Activated CD4-positive, alpha-beta T cell treated with anti-CD3 and anti-CD28 coated beads for 36 hours (primary cell): ENCODE measurements around the gene AGL. TPM values are rescaled to one million over a fixed set of nuclear protein-coding genes. Genes with fewer than 3 reads are reported as not detected.
"Not testable (repeated sequence)": the region's sequence is repeated elsewhere in the genome, so short reads cannot be mapped to it uniquely, and the experiment has no call there.

Experiments
- ATAC-seq: fragments of 200-7000 bp; cut with Tn5 transposase; one replicate; pipeline ENCODE4 v1.10.0; 2021; ENCODE audit warnings: mild to moderate bottlenecking, moderate library complexity
- CTCF ChIA-PET: fragments of 350-600 bp; sonication (Branson Sonifier 250); formaldehyde crosslinking; loops from one replicate; lab custom pipeline; 2021; ENCODE audit warnings: antibody characterized with exemption; lab: Charles Lee
- POLR2A ChIA-PET: fragments of 350-600 bp; sonication (Branson Sonifier 250); formaldehyde crosslinking; loops from one replicate; lab custom pipeline; 2021; ENCODE audit warnings: antibody characterized with exemption, inconsistent platforms; lab: Charles Lee
- DNase-seq: peaks from one replicate; pipeline ENCODE4 v3.0.0-alpha.2; 2020
- H3K27ac Mint-ChIP-seq: one replicate; pipeline ENCODE4 v1.8.0; 2021; ENCODE audit warnings: mixed read lengths
- H3K27me3 Mint-ChIP-seq: one replicate; pipeline ENCODE4 v1.8.0; 2021; ENCODE audit warnings: mixed read lengths
- H3K36me3 Mint-ChIP-seq: one replicate; pipeline ENCODE4 v1.8.0; 2021; ENCODE audit warnings: low read depth, mixed read lengths
- H3K4me1 Mint-ChIP-seq: one replicate; pipeline ENCODE4 v1.8.0; 2021; ENCODE audit warnings: mixed read lengths
- H3K4me3 Mint-ChIP-seq: one replicate; pipeline ENCODE4 v1.8.0; 2021; ENCODE audit warnings: mild to moderate bottlenecking, moderate library complexity, mixed read lengths
- H3K9me3 Mint-ChIP-seq: one replicate; pipeline ENCODE4 v1.8.0; 2021; ENCODE audit warnings: low read depth, mixed read lengths
- intact Hi-C, 2 experiments: fragments of 100-400 bp; cut with DNase I in 1 of 2; cut with micrococcal nuclease in 1 of 2; formaldehyde crosslinking; loops; one replicate each; pipeline versions ENCODE4 v1.14.2 to v1.15.1; 2022 to 2024; cut with DNase I, micrococcal nuclease
- total RNA-seq, 2 experiments: library from RNA; stranded (reverse); gene quantifications; one replicate each; pipeline ENCODE4 v1.2.3, GENCODE V29; 2021

AGL gene
- total RNA-seq, 2 experiments from 2014 or later: 14.6 to 18.3 TPM

DNA sequence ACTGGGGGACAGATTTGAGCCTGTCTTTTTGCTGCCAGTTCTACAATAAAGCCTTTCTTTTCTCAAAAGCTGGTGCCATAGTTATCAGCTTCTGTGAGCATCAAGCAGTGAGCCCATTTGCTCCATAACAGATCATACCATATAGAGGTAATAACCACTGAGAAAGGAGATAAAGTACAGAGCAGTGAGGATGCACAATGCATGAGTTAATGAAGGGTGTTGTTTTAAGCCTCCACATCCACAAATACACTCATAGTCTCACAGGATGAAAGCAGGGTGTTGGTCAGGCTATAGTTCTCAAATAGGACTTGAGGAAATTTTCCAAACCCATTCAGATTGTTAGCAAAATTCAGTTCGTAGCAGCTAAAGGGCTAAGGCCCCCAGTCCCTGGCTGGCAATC lies 94.0 kb downstream of the AGL start:
- intact Hi-C loops: no loop called here
- ChIA-PET POLR2A (no interaction called here), CTCF (no interaction called here)
- H3K4me1 Mint-ChIP-seq: no peaks in the 10 kb centered on the region
- H3K9me3 Mint-ChIP-seq: no peaks in the 10 kb centered on the region
- no peaks in the 10 kb centered on the region for H3K27me3 Mint-ChIP-seq
- H3K4me3 Mint-ChIP-seq: no peak overlapping the region
- H3K36me3 Mint-ChIP-seq: no peaks in the 10 kb centered on the region
- no peak overlapping the region for H3K27ac Mint-ChIP-seq
- no peak for DNase-seq
- no peak for ATAC-seq

DNA sequence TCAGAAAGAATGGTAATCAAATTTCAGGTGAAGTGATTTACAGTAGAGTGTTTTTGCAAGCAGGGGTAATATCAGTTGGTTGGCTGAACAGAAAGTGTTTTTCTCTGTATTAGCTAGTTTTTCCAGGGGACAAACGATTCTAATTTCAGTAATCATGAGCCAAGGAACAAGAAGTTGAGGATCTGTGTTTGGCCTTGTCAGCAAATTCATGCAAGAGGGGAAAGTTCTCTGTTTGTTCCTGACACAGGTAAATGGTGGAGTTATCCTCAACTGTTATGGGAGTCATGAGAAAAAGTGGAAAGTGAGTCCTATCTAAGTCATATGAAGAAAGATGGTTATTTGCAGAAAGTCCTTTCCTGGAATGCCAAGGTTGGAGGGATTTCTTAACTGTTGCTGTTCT lies 95.0 kb downstream of the AGL start:
- no peaks in the 10 kb centered on the region for H3K9me3 Mint-ChIP-seq
- H3K4me1 Mint-ChIP-seq: no peaks in the 10 kb centered on the region
- no peak overlapping the region for H3K27ac Mint-ChIP-seq
- no peaks in the 10 kb centered on the region for H3K36me3 Mint-ChIP-seq
- ATAC-seq: no peak
- no peaks in the 10 kb centered on the region for H3K27me3 Mint-ChIP-seq
- ChIA-PET POLR2A (no interaction called here), CTCF (interaction anchor here (0.8 kb wide), 1 partner anchor 25 kb away, joined by 3 read pairs; no protein-coding TSS in a partner anchor)
- intact Hi-C loops: no loop called here
- H3K4me3 Mint-ChIP-seq: no peak overlapping the region
- no peak for DNase-seq

DNA sequence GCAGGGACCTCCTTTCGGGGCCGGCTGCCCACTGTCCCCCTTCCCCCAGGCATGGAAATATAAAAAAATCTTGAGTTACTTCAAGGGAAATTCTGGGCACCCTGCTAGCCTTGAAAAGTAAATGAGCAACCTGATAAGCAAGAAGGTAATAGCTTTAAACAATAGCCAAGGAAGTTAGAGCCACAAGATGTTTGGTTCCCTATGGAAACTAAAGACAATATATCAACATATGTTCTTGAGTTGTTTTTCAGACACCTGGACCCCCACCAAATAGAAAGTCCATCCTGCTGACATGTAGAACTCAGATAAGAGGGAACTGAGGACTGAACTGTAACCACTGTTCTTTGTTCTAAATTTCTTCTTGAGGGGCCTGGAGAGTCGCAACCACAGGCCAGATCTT lies 100.3 kb downstream of the AGL start:
- Mint-ChIP-seq H3K27me3 (no peaks in the 10 kb centered on the region), H3K9me3 (no peaks in the 10 kb centered on the region), H3K27ac (no peak overlapping the region), H3K36me3 (no peaks in the 10 kb centered on the region), H3K4me1 (no peaks in the 10 kb centered on the region), H3K4me3 (no peak overlapping the region)
- ATAC-seq (no peak), DNase-seq (no peak)
- intact Hi-C loops: no loop called here
- ChIA-PET CTCF (no interaction called here), POLR2A (no interaction called here)

DNA sequence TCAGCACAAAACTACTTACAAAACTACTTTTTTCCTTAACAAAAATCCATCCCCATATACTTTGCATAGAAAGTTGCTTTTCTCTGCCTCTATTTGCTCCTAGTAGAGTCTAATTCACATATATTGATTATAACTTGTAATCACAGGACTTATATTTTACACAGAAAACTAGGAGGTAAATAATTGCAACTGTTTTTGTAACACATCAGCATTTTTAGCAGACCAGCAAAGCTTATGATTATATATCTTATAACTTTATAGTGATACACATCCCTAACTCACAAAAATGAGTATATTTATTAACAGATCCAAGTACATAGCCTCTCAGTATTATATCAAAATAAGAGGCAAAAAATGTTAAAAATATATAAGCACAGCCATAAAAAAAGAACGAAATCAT lies 102.4 kb downstream of the AGL start:
- H3K27me3 Mint-ChIP-seq: no peaks in the 10 kb centered on the region
- ChIA-PET CTCF (interaction anchor here (0.7 kb wide), 1 partner anchor 13 kb away, joined by 3 read pairs; no protein-coding TSS in a partner anchor), POLR2A (no interaction called here)
- no peaks in the 10 kb centered on the region for H3K36me3 Mint-ChIP-seq
- no peak overlapping the region for H3K4me3 Mint-ChIP-seq
- H3K9me3 Mint-ChIP-seq: no peaks in the 10 kb centered on the region
- H3K4me1 Mint-ChIP-seq: no peaks in the 10 kb centered on the region
- no peak overlapping the region for H3K27ac Mint-ChIP-seq
- intact Hi-C loops: no loop called here
- ATAC-seq (no peak), DNase-seq (no peak)

DNA sequence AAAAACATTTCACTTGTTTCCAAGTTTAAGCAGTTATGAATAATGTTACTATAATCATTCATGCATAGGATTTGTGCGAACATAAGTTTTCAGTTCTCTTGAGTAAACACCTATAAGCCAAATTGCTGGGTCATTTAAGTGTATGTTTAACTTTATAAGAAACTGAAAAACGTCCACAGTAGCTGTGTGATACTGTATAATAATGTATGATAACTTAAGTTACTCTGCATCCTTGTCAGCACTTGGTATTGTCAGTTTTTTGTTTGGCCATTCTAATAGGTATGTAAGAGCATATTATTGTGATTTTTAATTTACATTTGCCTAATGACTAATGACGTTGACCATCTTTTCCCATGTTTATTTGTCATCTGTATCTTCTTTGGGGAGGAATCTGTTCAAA lies 105.2 kb downstream of the AGL start:
- no peaks in the 10 kb centered on the region for H3K4me1 Mint-ChIP-seq
- H3K27me3 Mint-ChIP-seq: no peaks in the 10 kb centered on the region
- intact Hi-C loops: no loop called here
- CTCF ChIA-PET: no interaction called here
- no peak overlapping the region for H3K27ac Mint-ChIP-seq
- no peak for ATAC-seq
- H3K4me3 Mint-ChIP-seq: no peak overlapping the region
- H3K36me3 Mint-ChIP-seq: no peaks in the 10 kb centered on the region
- POLR2A ChIA-PET: no interaction called here
- H3K9me3 Mint-ChIP-seq: no peaks in the 10 kb centered on the region
- DNase-seq: no peak

DNA sequence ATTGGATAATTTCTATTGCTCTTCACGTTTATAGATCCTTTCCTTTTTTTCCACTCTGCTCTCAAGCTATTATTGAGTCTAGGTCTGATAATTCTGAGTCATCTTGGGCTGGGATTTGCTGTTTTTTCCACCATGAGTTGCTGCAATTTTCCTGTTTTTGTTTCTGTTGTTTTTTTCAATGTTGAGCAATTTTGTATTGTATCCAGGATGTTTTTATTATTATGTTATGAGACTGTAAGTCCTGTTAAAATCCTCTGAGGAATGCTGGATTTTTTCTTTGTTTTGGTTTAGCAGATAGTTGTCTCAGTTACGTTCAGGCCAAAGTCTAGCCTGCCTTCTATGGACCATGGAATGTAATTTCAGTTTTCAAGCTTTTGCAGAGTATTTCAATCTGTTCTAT lies 106.6 kb downstream of the AGL start:
- ATAC-seq (no peak), DNase-seq (no peak)
- Mint-ChIP-seq H3K36me3 (no peaks in the 10 kb centered on the region), H3K27ac (no peak overlapping the region), H3K4me1 (no peaks in the 10 kb centered on the region), H3K27me3 (no peaks in the 10 kb centered on the region), H3K9me3 (no peaks in the 10 kb centered on the region), H3K4me3 (no peak overlapping the region)
- POLR2A ChIA-PET: no interaction called here
- intact Hi-C loops: no loop called here
- CTCF ChIA-PET: interaction anchor here (0.5 kb wide), 1 partner anchor 74 kb away, joined by 3 read pairs; no protein-coding TSS in a partner anchor

DNA sequence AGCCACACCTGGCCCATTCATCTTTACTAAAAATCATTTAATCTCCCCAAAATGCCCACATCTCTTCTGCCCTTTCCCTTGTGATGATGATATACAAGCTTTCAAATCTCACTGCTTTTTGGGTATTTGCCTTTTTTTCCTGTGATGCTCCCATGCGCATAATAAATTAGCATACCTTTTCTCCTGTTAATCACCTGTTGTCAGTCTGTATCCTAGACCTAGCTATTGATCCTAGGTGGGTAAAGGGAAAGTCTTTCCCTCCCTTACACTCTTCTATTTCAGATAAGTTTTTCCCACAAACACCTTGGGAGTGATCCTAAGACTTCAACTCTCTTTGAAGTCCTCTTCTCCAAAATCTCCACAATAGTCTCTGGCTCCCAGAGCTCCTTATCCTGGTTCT lies 107.7 kb downstream of the AGL start:
- POLR2A ChIA-PET: no interaction called here
- H3K4me1 Mint-ChIP-seq: peaks cover under 1% of the 10 kb centered on the region
- no peak overlapping the region for H3K4me3 Mint-ChIP-seq
- H3K36me3 Mint-ChIP-seq: no peaks in the 10 kb centered on the region
- no peak overlapping the region for H3K27ac Mint-ChIP-seq
- no peak for ATAC-seq
- intact Hi-C loops: no loop called here
- CTCF ChIA-PET: interaction anchor here (1.2 kb wide), 1 partner anchor 9 kb away, joined by 3 read pairs; no protein-coding TSS in a partner anchor
- DNase-seq: no peak
- H3K27me3 Mint-ChIP-seq: no peaks in the 10 kb centered on the region
- H3K9me3 Mint-ChIP-seq: no peaks in the 10 kb centered on the region

DNA sequence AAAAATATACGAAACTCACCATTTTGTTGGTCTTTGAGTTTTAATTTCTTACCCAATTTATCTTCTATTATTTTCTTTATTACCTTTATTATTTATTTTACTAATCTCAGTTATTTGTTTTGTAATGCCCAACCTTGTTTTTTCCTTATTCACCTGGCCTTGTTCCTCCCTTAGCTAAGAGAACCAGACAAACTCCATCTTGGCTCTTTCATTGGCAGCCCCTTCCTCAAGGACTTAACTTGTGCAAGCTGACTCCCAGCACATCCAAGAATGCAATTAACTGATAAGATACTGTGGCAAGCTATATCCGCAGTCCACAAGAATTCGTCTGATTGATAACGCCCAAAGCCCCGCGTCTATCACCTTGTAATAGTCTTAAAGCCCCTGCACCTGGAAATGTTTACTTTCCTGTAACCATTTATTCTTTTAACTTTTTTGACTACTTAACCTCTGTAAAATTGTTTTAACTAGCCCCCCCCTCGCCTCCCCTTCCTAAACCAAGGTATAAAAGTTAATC lies 109.1 kb downstream of the AGL start:
- H3K36me3 Mint-ChIP-seq, POLR2A ChIA-PET, H3K4me3 Mint-ChIP-seq, ATAC-seq, H3K9me3 Mint-ChIP-seq, H3K4me1 Mint-ChIP-seq, H3K27me3 Mint-ChIP-seq, intact Hi-C loops, H3K27ac Mint-ChIP-seq, DNase-seq: not testable (repeated sequence)
- CTCF ChIA-PET: interaction anchor here (0.6 kb wide), 1 partner anchor 187 kb away, joined by 4 read pairs; no protein-coding TSS in a partner anchor

DNA sequence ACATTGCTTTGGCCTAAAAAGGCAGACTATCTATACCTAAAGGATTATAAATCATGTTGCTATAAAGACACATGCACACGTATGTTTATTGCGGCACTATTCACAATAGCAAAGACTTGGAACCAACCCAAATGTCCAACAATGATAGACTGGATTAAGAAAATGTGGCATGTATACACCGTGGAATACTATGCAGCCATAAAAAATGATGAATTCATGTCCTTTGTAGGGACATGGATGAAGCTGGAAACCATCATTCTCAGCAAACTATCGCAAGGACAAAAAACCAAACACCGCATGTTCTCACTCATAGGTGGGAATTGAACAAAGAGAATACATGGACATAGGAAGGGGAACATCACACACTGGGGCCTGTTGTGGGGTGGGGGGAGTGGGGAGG lies 110.1 kb downstream of the AGL start:
- DNase-seq, H3K9me3 Mint-ChIP-seq, H3K4me3 Mint-ChIP-seq, POLR2A ChIA-PET, H3K27me3 Mint-ChIP-seq, CTCF ChIA-PET, H3K27ac Mint-ChIP-seq, H3K36me3 Mint-ChIP-seq, intact Hi-C loops, ATAC-seq, H3K4me1 Mint-ChIP-seq: not testable (repeated sequence)

DNA sequence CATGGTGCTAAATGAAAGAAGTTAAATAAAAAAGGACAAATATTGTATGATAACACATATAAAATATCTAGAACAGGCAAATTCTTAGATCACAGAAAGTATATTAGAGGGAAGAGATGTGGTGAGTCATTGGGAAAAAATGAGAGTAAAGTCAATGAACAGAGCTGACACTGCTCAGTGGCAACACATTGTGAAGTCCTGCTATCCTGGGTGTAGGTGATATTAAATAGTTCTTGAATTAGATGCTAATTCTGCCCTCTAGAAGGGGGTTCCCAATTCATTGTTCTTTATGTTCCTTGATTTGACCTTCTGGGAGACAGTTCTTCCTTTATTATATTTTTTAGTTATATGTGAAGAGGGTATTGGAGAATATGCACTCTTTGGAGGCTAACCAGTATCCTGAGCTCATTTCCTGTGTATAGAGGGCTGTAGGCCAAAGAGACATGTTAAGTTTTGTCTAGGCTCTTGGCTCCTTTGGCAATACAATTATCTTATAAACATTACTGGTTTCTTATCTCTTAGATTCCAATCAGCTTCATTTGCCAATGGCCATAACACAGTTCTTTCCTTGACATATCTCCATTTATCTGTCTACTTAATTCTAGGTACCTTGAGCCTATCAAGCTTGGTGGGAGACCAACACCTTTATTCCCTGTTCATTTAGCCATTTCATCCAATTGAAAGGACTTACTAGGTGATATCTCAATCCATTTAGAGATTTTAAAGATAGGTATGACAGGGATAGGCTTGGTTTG lies 113.1 kb downstream of the AGL start:
- ChIA-PET POLR2A (no interaction called here), CTCF (no interaction called here)
- H3K4me3 Mint-ChIP-seq: no peak overlapping the region
- peaks cover 2% of the 10 kb centered on the region for H3K4me1 Mint-ChIP-seq
- H3K36me3 Mint-ChIP-seq: no peaks in the 10 kb centered on the region
- no peak overlapping the region for H3K27ac Mint-ChIP-seq
- ATAC-seq: no peak
- no peaks in the 10 kb centered on the region for H3K27me3 Mint-ChIP-seq
- no peaks in the 10 kb centered on the region for H3K9me3 Mint-ChIP-seq
- no peak for DNase-seq
- intact Hi-C loops: no loop called here

DNA sequence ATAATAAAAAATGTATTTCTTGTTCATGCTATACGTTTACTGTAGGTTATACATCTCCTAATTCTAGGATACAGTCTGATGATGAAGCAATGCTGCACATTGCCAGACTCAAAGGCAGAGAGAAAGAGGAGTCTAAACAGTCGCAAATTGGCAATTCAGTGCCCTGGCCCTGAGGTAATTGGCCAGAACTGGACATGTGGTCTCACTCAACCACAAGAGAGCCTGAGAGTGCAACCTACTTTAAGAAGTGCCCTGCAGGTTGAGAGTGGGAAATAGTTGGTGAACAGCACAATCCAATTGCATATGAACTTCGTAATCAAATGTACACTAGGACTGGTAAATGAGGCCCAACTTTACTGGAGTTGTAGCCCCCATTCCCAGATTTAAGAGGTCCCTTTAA lies 114.6 kb downstream of the AGL start:
- ChIA-PET POLR2A (no interaction called here), CTCF (no interaction called here)
- Mint-ChIP-seq H3K9me3 (no peaks in the 10 kb centered on the region), H3K36me3 (no peaks in the 10 kb centered on the region), H3K27ac (no peak overlapping the region), H3K4me3 (no peak overlapping the region), H3K4me1 (peaks cover 6% of the 10 kb centered on the region), H3K27me3 (no peaks in the 10 kb centered on the region)
- intact Hi-C loops: loop anchor here in 1 of 2 experiments (5.0 kb wide), 1 partner anchor 492 kb away; no protein-coding TSS in a partner anchor
- ATAC-seq: no peak
- DNase-seq: no peak
